H9 (cell line): ENCODE measurements around the gene DLG2. TPM values are rescaled to one million over a fixed set of nuclear protein-coding genes. Genes with fewer than 3 reads are reported as not detected.

ENCODE experiments used
- DNase-seq: peaks from one replicate; pipeline ENCODE4 v3.0.0-alpha.2; 2017
- H2AFZ ChIP-seq: one replicate; pipeline ENCODE4 v1.6.1; 2013; ENCODE audit warnings: mild to moderate bottlenecking, low read length, control low read depth, moderate library complexity
- H2AK5ac ChIP-seq: 2 replicates; pipeline ENCODE4 v1.6.1; 2013; ENCODE audit warnings: low read length, control low read depth, mixed read lengths; ENCODE audit not compliant: insufficient read length
- H2BK120ac ChIP-seq: one replicate; pipeline ENCODE4 v1.6.1; 2013; ENCODE audit warnings: low read depth, mild to moderate bottlenecking, low read length, control low read depth, inconsistent platforms; ENCODE audit not compliant: poor library complexity, severe bottlenecking
- H2BK12ac ChIP-seq: 2 replicates; pipeline ENCODE4 v1.6.1; 2013; ENCODE audit warnings: low read length, control low read depth, mixed read lengths, low read depth; ENCODE audit not compliant: insufficient read length
- H2BK15ac ChIP-seq: 2 replicates; pipeline ENCODE4 v1.6.1; 2013; ENCODE audit warnings: low read depth, low read length, control low read depth
- H2BK20ac ChIP-seq: one replicate; pipeline ENCODE4 v1.6.1; 2013; ENCODE audit warnings: low read depth, mild to moderate bottlenecking, low read length, control low read depth, inconsistent platforms; ENCODE audit not compliant: poor library complexity, severe bottlenecking
- H2BK5ac ChIP-seq: 2 replicates; pipeline ENCODE4 v1.6.1; 2013; ENCODE audit warnings: low read length, control low read depth, mixed read lengths; ENCODE audit not compliant: insufficient read length
- H3K14ac ChIP-seq: 2 replicates; pipeline ENCODE4 v1.6.1; 2013; ENCODE audit warnings: low read length, control low read depth; ENCODE audit not compliant: insufficient read depth
- H3K18ac ChIP-seq: 2 replicates; pipeline ENCODE4 v1.6.1; 2013; ENCODE audit warnings: low read depth, mild to moderate bottlenecking, mixed read lengths, low read length, control low read depth; ENCODE audit not compliant: insufficient read length
- H3K23ac ChIP-seq: 2 replicates; pipeline ENCODE4 v1.6.1; 2013; ENCODE audit warnings: low read length, control low read depth, mixed read lengths, low read depth; ENCODE audit not compliant: insufficient read length
- H3K23me2 ChIP-seq: 2 replicates; pipeline ENCODE4 v1.6.1; 2013; ENCODE audit warnings: low read depth, mild to moderate bottlenecking, mixed read lengths, low read length, control low read depth; ENCODE audit not compliant: insufficient read length, poor library complexity, severe bottlenecking
- H3K27ac ChIP-seq: 2 replicates; pipeline ENCODE4 v1.5.1; 2013; ENCODE audit warnings: low read length, control low read depth, mixed read lengths, low read depth; ENCODE audit not compliant: insufficient read length
- H3K27me3 ChIP-seq: 2 replicates; pipeline ENCODE4 v1.6.1; 2013; ENCODE audit warnings: low read length, control low read depth, inconsistent platforms; ENCODE audit not compliant: insufficient read depth
- H3K4ac ChIP-seq: 2 replicates; pipeline ENCODE4 v1.6.1; 2013; ENCODE audit warnings: low read depth, mild to moderate bottlenecking, control low read depth, inconsistent platforms, low read length, moderate library complexity
- H3K4me1 ChIP-seq: 2 replicates; pipeline ENCODE4 v1.6.1; 2013; ENCODE audit warnings: low read length, control low read depth, inconsistent platforms; ENCODE audit not compliant: insufficient read depth
- H3K4me2 ChIP-seq: 2 replicates; pipeline ENCODE4 v1.6.1; 2013; ENCODE audit warnings: low read length, control low read depth, mixed read lengths; ENCODE audit not compliant: insufficient read length, insufficient read depth
- H3K56ac ChIP-seq: 2 replicates; pipeline ENCODE4 v1.6.1; 2013; ENCODE audit warnings: low read depth, mild to moderate bottlenecking, mixed read lengths, low read length, control low read depth; ENCODE audit not compliant: insufficient read length
- H3K79me1 ChIP-seq: 2 replicates; pipeline ENCODE4 v1.6.1; 2013; ENCODE audit warnings: low read depth, mild to moderate bottlenecking, moderate library complexity, low read length, control low read depth, inconsistent platforms; ENCODE audit not compliant: insufficient read depth, poor library complexity, severe bottlenecking
- H3K79me2 ChIP-seq: 2 replicates; pipeline ENCODE4 v1.6.1; 2013; ENCODE audit warnings: low read length, control low read depth, inconsistent platforms; ENCODE audit not compliant: insufficient read depth
- H3K9ac ChIP-seq: 2 replicates; pipeline ENCODE4 v1.6.1; 2013; ENCODE audit warnings: low read length, control low read depth, mixed read lengths; ENCODE audit not compliant: insufficient read length; ENCODE audit errors: extremely low read depth
- H3K9me3 ChIP-seq: one replicate; pipeline ENCODE4 v1.6.1; 2013; ENCODE audit warnings: low read depth, low read length, inconsistent platforms; ENCODE audit not compliant: control insufficient read depth
- H3T11ph ChIP-seq: one replicate; pipeline ENCODE4 v1.6.1; 2013; ENCODE audit warnings: mild to moderate bottlenecking, low read length, control low read depth, inconsistent platforms
- H4K20me1 ChIP-seq: one replicate; pipeline ENCODE4 v1.6.1; 2013; ENCODE audit not compliant: control insufficient read depth, insufficient read length, insufficient read depth
- H4K5ac ChIP-seq: 2 replicates; pipeline ENCODE4 v1.6.1; 2013; ENCODE audit warnings: low read depth, mild to moderate bottlenecking, mixed read lengths, low read length, control low read depth; ENCODE audit not compliant: insufficient read length
- H4K8ac ChIP-seq: replicated peaks from 2 replicates; pipeline ENCODE4 v1.6.1; 2013; ENCODE audit warnings: low read length, control low read depth, mixed read lengths, low read depth; ENCODE audit not compliant: insufficient read length
- H4K91ac ChIP-seq: 2 replicates; pipeline ENCODE4 v1.6.1; 2013; ENCODE audit warnings: low read depth, mild to moderate bottlenecking, moderate library complexity, mixed read lengths, low read length, control low read depth; ENCODE audit not compliant: insufficient read length
- H3K27ac Mint-ChIP-seq, 3 experiments: 2 replicates in 2 of 3; 3 replicates in 1 of 3; pipeline ENCODE4 v1.8.0; 2020 to 2021; ENCODE audit warnings: mixed read lengths in 3 of 3, mild to moderate bottlenecking in 1 of 3, moderate library complexity in 1 of 3
- H3K27me3 Mint-ChIP-seq: 2 replicates; pipeline ENCODE4 v1.8.0; 2021; ENCODE audit warnings: low read depth, mild to moderate bottlenecking, moderate library complexity, mixed read lengths
- H3K36me3 Mint-ChIP-seq, 3 experiments: 2 replicates in 2 of 3; 3 replicates in 1 of 3; pipeline ENCODE4 v1.8.0; 2020 to 2021; ENCODE audit warnings: low read depth in 3 of 3, mixed read lengths in 3 of 3; ENCODE audit not compliant: insufficient read depth in 1 of 3
- H3K4me1 Mint-ChIP-seq, 2 experiments: 2 replicates each; pipeline ENCODE4 v1.8.0; 2020; ENCODE audit warnings: mixed read lengths in 2 of 2
- H3K4me3 Mint-ChIP-seq, 2 experiments: 2 replicates in 1 of 2; 3 replicates in 1 of 2; pipeline ENCODE4 v1.8.0; 2020 to 2021; ENCODE audit warnings: mild to moderate bottlenecking in 2 of 2, mixed read lengths in 2 of 2, moderate library complexity in 1 of 2
- H3K9me3 Mint-ChIP-seq, 2 experiments: 2 replicates in 1 of 2; 3 replicates in 1 of 2; pipeline ENCODE4 v1.8.0; 2020; ENCODE audit warnings: mild to moderate bottlenecking in 2 of 2, mixed read lengths in 2 of 2, moderate library complexity in 1 of 2
- WGBS: extraction: QIAGEN DNeasy Blood & Tissue Kit; methylation state at CpG from one replicate; pipeline ENCODE4 v1.1.7; 2013; ENCODE audit warnings: missing lambda C conversion rate, low lambda C conversion rate, mixed read lengths; ENCODE audit not compliant: insufficient read length; ENCODE audit errors: extremely low coverage; 5-methylcytosine and 5-hydroxymethylcytosine counted together
- total RNA-seq: library from RNA; stranded (reverse); gene quantifications from 2 replicates; pipeline ENCODE4 v1.2.1, GENCODE V29; 2021
- TF ChIP-seq, protein P1 (sequence below): fragments of 200-600 bp; sonication (generic); conservative IDR thresholded peaks from 3 replicates; pipeline ENCODE4 v1.8.0; 2021; ENCODE audit warnings: antibody characterized with exemption, mild to moderate bottlenecking

DLG2 gene
- total RNA-seq, 1 experiment from 2014 or later, result 8.0 TPM

GRCh38 chr11:83635166-83635565 is 1992.0 kb downstream of the DLG2 start:
- no CpG with 5 or more reads among the region's 3 CpGs for WGBS
- Mint-ChIP-seq H3K4me1 (no peaks in the 10 kb centered on the region), H3K27me3 (no peaks in the 10 kb centered on the region), H3K36me3 (no peaks in the 10 kb centered on the region), H3K9me3 (no peaks in the 10 kb centered on the region), H3K27ac (no peak overlapping the region), H3K4me3 (no peak overlapping the region)
- no peak overlapping the region for H2BK20ac ChIP-seq
- no peak overlapping the region for H2BK15ac ChIP-seq
- H2BK120ac ChIP-seq, result no peak overlapping the region
- DNase-seq, result no peak
- no peak overlapping the region for H3K4me2 ChIP-seq
- H3K23me2 ChIP-seq, result no peaks in the 10 kb centered on the region
- H2BK5ac ChIP-seq, result no peak overlapping the region
- no peak overlapping the region for H4K91ac ChIP-seq
- no peak overlapping the region for H2AK5ac ChIP-seq
- H4K5ac ChIP-seq, result no peak overlapping the region
- H4K20me1 ChIP-seq, result no peaks in the 10 kb centered on the region
- no peak overlapping the region for H4K8ac ChIP-seq
- no peaks in the 10 kb centered on the region for H3K79me2 ChIP-seq
- H3K79me1 ChIP-seq, result no peaks in the 10 kb centered on the region
- no peak overlapping the region for H2BK12ac ChIP-seq
- no peak overlapping the region for H3K23ac ChIP-seq
- no peak overlapping the region for H3K18ac ChIP-seq
- H3K27ac ChIP-seq, result no peak overlapping the region
- no peak overlapping the region for H3K9ac ChIP-seq
- TF ChIP-seq, protein P1, sequence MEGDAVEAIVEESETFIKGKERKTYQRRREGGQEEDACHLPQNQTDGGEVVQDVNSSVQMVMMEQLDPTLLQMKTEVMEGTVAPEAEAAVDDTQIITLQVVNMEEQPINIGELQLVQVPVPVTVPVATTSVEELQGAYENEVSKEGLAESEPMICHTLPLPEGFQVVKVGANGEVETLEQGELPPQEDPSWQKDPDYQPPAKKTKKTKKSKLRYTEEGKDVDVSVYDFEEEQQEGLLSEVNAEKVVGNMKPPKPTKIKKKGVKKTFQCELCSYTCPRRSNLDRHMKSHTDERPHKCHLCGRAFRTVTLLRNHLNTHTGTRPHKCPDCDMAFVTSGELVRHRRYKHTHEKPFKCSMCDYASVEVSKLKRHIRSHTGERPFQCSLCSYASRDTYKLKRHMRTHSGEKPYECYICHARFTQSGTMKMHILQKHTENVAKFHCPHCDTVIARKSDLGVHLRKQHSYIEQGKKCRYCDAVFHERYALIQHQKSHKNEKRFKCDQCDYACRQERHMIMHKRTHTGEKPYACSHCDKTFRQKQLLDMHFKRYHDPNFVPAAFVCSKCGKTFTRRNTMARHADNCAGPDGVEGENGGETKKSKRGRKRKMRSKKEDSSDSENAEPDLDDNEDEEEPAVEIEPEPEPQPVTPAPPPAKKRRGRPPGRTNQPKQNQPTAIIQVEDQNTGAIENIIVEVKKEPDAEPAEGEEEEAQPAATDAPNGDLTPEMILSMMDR, result no peak
- H3K56ac ChIP-seq, result no peak overlapping the region
- no peak overlapping the region for H3T11ph ChIP-seq
- H3K4me1 ChIP-seq, result no peaks in the 10 kb centered on the region
- H3K27me3 ChIP-seq, result 0 out of 2 replicates have a peak, but pooled peaks cover 2% of the 10 kb centered on the region
- H2AFZ ChIP-seq, result no peak overlapping the region
- H3K9me3 ChIP-seq, result no peaks in the 10 kb centered on the region
- H3K14ac ChIP-seq, result no peak overlapping the region
- H3K4ac ChIP-seq, result no peak overlapping the region
